PC-9 (cell line): ENCODE results near the gene UBE2V1.

Source experiments
- CTCF ChIP-seq: fragments of 200-600 bp; sonication (generic); conservative IDR thresholded peaks from 2 replicates; pipeline ENCODE4 v1.6.1; 2017; ENCODE audit warnings: mixed run types, antibody characterized with exemption, mild to moderate bottlenecking, moderate library complexity
- EZH2 ChIP-seq: fragments of 200-600 bp; sonication (generic); IDR thresholded peaks from 2 replicates; pipeline ENCODE4 v1.8.0; 2017; ENCODE audit warnings: antibody characterized with exemption, low read depth

DNA sequence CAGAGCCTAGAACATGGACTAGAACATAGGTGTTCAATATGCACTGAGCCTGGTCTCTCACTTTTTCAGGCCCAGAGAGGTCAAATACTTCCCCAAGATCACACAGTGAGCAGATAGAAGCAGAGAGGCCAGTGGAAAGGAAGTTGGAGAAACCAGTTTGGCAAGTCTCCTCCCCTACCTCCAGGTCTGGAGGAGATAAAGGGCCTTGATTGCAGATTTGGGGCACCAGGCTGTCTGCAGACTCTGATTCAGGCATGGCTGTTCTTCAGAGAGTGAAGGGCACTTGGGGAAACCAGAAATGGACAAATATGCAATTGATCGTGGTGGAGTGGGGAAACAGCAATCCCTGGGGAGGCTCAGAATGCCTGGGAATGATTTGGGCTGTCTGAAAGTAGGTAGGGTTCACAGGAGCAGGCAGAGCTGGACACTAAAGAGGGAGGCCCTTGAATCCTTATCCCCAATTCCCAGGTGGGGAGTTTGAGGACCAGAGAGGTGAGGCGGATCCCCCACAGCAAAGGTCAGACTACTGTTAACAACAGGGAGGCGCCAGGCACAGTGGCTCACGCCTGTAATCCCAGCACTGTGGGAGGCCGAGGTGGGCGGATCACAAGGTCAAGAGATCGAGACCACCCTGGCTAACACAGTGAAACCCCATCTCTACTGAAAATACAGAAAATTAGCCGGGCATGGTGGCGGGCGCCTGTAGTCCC lies 38.2 kb upstream of the UBE2V1 start:
- TF ChIP-seq CTCF (no peak), EZH2 (no peak)
